ENCODE measurements around the gene SUMF1. TPM values are rescaled to one million over a fixed set of nuclear protein-coding genes. Genes with fewer than 3 reads are reported as not detected.

Gene SUMF1
- total RNA-seq, 1 donor from 2014 or later, result 34.0 TPM

GRCh38 chr3:4380013-4380412 lies 87.1 kb downstream of the SUMF1 start:
- DNase-seq, result no peak

- DNase-seq, result no peak
These were observed 90.6 kb downstream of the SUMF1 start for GRCh38 chr3:4376499-4376898.

DNA sequence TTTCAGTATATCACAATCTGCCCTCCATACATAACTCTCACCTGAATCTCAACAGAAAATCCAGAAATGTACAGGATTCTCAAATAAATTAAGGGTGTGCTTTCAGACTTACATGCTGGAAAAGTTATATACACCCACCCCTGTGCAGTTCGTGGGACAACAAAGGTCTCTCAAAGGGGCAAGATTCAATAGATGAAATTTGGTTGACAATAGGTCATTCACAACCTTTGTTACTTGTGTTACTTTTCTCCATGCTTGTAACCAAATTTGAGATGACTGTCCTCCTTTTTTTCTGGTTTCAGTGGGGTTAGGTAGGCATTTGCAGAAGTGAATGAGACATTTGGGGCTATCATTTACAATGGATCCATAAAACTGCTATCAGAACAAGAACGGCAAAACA lies 91.2 kb downstream of the SUMF1 start:
- no peak for DNase-seq

GRCh38 chr3:4373669-4374068 lies 93.4 kb downstream of the SUMF1 start:
- DNase-seq, result no peak

- DNase-seq, result no peak
These were observed 104.5 kb downstream of the SUMF1 start for GRCh38 chr3:4362523-4362922.

DNA sequence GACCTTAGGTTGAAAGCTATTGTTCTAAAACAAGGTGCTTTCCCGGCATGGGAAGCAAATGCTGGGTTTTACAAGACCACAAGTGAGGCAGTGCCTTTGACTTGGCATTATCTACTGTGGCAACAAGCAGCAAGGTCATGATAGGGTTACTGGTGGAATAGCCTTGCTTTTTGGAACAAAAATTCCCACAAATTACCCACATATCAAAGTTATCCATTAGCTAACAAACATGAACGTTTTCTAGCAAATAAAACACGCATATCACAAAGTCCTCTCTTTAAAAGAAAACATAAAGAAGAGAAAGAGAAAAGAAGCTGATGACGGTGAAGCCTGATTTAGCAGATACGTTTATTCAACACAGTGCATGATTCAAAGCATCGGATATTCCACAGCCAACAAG lies 106.3 kb downstream of the SUMF1 start:
- no peak for DNase-seq

DNA sequence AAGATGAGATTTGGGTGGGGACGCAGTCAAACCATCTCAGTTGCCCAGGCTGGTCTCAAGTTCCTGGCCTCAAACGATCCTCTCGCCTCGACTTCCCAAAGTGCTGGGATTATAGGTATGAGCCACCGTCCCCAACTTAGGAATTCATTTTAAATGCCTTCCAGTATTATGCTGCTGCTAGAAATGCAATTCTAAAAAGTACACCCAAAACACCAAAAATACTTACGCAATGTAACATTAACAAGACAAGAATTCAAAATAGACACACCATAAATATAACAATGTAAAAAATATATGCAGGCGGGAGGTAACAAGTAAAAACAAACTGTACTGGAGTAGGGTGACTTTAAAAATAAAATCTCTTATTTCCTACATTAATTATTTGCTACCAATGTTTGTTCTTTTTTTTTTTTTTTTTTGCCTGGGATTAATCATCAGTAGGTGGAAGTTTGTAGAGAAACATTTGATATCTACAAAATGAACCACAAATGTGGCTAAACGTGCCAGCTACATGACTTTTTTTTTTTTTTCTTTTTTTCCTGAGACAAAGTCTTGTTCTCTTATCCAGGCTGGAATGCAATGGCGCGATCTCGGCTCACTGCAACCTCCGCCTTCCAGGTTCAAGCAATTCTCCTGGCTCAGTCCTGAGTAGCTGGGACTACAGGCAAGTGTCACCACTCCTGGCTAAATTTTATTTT lies 107.1 kb downstream of the SUMF1 start:
- DNase-seq, result no peak

DNA sequence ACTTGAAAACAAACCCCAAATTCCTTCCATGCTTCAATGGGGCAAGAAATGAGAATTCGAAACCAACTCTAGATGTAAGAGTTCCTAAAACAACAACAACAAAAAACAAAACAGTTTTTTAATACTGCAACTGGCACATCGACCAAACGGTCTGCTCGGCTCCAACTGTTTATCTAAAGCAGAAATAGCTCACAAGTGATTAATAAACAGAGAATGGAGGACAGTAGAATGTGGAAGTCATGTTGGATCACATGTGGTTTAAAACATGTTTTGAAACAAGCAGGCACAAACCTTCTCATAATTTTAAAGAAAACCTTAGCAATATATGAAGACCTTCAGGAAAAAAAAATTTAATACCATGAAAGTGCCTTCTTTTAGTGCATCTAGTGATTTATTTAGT lies 108.8 kb downstream of the SUMF1 start:
- no peak for DNase-seq

- no peak for DNase-seq
These were observed 110.3 kb downstream of the SUMF1 start for GRCh38 chr3:4356546-4357410.

- no peak for DNase-seq
These were observed 110.9 kb downstream of the SUMF1 start for GRCh38 chr3:4356220-4356540.

- DNase-seq, result peak; percentile 16
These were observed 111.5 kb downstream of the SUMF1 start for GRCh38 chr3:4355401-4356219.

GRCh38 chr3:4351872-4352271 lies 115.2 kb downstream of the SUMF1 start:
- DNase-seq, result no peak

DNA sequence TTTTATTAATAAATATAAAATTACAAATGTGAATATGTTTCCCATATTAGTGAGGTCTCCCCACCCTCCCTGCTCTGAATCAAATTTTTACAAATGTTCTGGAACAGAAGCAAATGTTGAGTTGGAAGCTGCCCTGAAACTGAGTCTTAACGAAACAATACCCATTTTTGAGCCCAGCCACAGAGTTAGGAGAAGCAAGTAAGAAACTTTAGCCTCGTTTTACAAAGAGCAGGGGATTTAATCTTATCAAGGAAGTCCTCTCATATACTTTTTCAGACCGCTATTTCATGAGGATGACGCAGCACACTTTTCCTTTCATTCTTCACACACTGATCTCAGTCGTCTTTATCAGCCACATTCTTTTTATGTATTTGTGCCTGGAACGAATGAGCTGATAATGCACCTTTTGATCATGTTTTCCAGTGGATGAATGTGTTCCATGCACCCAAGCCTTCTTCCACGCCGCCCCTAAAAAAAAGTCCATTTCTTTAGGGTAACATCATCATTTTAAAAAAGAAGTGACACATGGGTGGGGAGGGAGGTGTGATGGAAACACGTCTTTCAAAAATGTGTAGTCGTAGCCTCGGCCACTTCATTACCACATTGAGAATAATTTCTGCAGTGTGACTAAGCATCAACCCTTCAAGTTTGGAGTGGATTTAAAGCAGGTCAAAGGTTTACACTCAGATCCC lies 115.8 kb downstream of the SUMF1 start:
- no peak for DNase-seq

- DNase-seq, result peak; percentile 42
These were observed 116.3 kb downstream of the SUMF1 start for GRCh38 chr3:4350789-4351163.

DNA sequence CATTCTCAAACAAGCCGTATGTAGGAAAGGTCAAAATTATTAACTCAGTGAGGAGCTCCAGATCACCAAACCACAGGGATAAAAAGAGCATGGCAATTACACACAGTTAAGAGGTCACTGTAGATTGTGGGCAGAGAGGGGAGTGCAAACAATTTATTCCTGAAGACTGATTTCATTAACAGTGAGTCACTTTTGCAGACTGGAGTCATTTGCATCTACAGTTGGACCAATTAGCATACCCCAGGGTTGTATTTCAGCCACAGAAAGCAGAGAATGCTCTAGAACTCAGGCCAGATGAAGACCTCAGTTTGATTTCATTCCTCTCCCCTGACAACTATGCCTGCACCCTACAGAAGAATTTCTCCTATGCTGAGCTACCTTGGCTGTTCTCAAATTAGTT lies 123.8 kb downstream of the SUMF1 start:
- DNase-seq, result no peak

DNA sequence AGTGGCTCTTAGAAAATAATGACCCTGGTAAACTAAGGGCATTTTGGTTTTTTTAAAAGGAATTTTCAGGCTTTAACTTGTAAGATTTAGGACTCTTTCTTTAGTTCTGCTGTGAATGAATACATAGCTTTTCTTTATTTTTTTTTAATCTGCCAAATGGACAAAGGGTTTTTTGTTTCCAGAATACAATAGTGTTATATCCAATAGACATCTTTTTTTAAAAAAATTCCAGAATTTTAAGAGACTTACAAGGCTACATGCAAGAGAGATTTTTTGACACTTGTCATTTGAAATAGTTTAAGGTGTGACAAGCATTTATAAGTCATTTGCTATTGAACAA lies 125.8 kb downstream of the SUMF1 start:
- no peak for DNase-seq

DNA sequence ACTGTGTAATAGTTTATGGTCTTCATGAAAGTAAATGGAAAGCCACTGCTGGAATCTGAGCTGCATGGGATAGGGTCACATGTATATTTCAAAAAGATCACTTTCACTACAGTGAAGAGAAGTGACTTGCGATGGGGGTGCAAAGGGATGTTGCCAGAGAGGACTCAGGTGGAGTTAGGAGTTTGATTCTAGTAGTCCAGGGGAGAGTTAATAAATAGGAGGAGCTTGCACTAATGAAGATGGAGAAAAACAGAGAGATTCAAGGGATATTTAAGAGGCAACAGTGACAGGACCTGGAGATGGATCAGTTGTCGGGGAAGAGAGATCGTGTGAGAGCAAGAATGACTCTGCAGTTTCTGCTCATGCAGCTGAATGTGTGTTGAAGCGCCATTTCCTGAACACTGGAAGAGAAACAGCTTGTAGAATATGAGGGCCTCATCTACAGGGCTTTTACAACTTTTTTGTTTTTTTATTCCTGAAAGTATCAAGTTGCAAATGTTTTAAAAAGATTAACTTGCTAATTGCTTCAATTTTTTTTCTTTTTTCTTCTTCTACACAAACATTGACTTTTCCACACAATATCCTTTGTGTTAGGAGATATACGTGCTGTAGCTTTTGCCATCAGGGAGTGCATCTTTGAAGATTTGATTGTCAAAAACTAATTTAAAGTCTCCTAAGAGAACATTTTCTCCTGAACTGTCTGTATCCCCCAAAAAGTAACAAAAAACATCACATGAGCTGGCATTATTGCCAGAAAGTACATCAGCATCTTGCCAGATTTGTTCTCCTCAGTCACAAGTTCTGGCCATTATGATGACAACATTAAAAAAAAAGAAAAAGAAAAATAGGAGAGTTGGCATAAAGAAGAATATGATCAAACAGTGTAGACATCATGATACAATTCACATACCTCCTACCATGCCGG lies 126.4 kb downstream of the SUMF1 start:
- DNase-seq, result no peak

- DNase-seq, result no peak
These were observed 127.0 kb downstream of the SUMF1 start for GRCh38 chr3:4340077-4340410.

- no peak for DNase-seq
These were observed 128.3 kb downstream of the SUMF1 start for GRCh38 chr3:4338751-4339150.

DNA sequence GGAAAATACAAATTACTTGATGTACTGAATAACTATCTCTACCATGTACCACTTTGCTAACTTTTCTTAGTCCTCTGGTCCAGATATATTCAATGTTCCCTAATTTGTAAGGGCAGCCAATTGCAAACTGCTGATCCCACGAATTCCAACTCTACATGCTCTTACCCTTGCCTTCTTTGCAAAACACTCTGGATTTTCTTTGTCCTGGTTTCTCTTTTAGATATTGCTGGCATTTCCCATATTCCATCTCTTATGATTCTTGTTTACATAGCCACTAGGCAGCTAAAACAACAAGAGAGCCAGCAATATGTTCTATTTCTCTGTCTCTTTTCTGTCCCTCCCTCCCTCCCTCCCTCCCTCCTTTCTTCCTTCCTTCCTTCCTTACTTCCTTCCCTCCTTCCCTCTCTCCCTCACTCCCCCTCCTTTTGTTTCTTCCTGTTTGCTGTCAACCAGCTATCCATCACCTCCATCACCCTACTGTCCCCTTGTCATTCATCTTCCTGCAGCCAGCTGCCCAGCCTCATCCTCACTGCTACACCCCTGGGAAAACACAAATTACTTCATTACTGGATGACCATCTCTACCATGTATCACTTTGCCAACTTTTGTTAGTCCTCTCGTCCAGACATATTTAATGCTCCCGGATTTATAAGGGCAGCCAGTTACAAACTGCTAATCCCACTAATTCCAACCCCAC lies 130.1 kb downstream of the SUMF1 start:
- DNase-seq, result no peak

Measured in skin of body (tissue), 2 donors.